Measurements from ENCODE around the gene TFG. TPM values are rescaled to one million over a fixed set of nuclear protein-coding genes. Genes with fewer than 3 reads are reported as not detected.

TFG gene
- total and polyA plus RNA-seq, 10 of the 15 experiments (the other 5 are each of a cell fraction or from before 2014, with no cell fraction given), result 29.3 to 126 (median 57.6) TPM

GRCh38 chr3:100796556-100796955 is 87.3 kb downstream of the TFG start:
- ChIA-PET POLR2A (no interaction called here), CTCF (interaction anchor here (0.6 to 2.8 kb wide), 33 partner anchors 9 to 954 kb away, joined by 3 to 51 read pairs (median 4); no protein-coding TSS in a partner anchor), RAD21 (ENCODE audit: unreplicated experiment) (interaction anchor here (0.6 to 4.2 kb wide), 17 partner anchors 36 to 483 kb away, joined by 3 to 60 read pairs (median 4); no protein-coding TSS in a partner anchor), SMC1A (ENCODE audit: uncharacterized antibody, unreplicated experiment) (interaction anchor here (0.6 to 2.7 kb wide), 35 partner anchors 8 to 965 kb away, joined by 3 to 41 read pairs (median 4); partner anchors contain the start of gene TBC1D23)
- peak overlapping the region; percentile 78 for H2AFZ ChIP-seq (ENCODE audit: control insufficient read depth, low read depth, low read length)
- TF ChIP-seq NR2C2 (IDR thresholded peaks at IDR 0.05; ENCODE audit: borderline replicate concordance, control insufficient read depth, insufficient read length, low read depth), result no peak
- peak; percentile 18; the same call in 1 of the 2 replicates for TF ChIP-seq SMC3 (IDR thresholded peaks at IDR 0.05; ENCODE audit: borderline replicate concordance, low read length)
- peak; percentile 30 to 52 (median 35); a peak in 4 of 6 replicates for TF ChIP-seq CTCF (IDR thresholded peaks at IDR 0.05 in 2 of 3, conservative IDR thresholded peaks at IDR 0.05 in 1 of 3; ENCODE audit: control insufficient read depth in 2 of 3, extremely low read depth in 1 of 3, insufficient read depth in 1 of 3, low read depth in 3 of 3, low read length in 3 of 3)
- TF ChIP-seq GATAD2B (conservative IDR thresholded peaks at IDR 0.05; ENCODE audit: low read depth), result no peak
- TF ChIP-seq PAX8 (IDR thresholded peaks at IDR 0.05), result no peak
- peak; percentile 45; the same call in 1 of the 2 replicates for TF ChIP-seq RAD21 (IDR thresholded peaks at IDR 0.05; ENCODE audit: insufficient read depth, low read depth, low read length)
- no peaks in the 10 kb centered on the region for H3K79me2 ChIP-seq (ENCODE audit: control insufficient read depth, insufficient read depth, low read length)
- in situ Hi-C loops (cut with MboI), result no loop called here
- ATAC-seq, result peak; percentile 76
- WGBS (ENCODE audit: insufficient coverage, insufficient replicate concordance, low lambda C conversion rate, missing lambda C conversion rate), result 14% methylated on average over 2 of the region's 2 CpGs
- H3K4me1 ChIP-seq (ENCODE audit: control insufficient read depth, insufficient read depth, low read length), result no peaks in the 10 kb centered on the region
- H3K9ac ChIP-seq (ENCODE audit: control insufficient read depth, insufficient read depth, low read length), result no peak overlapping the region
- intact Hi-C loops (cut with micrococcal nuclease; ENCODE audit: unreplicated experiment), result loop anchor here (2.0 kb wide), 1 partner anchor 334 kb away; no protein-coding TSS in a partner anchor
- FAIRE-seq, result no peak
- H3K4me3 ChIP-seq, result no peak overlapping the region
- peak; percentile 12 for DNase-seq (ENCODE audit: low read depth, low spot score)
- H3K27me3 ChIP-seq (replicated peaks in 1 of 2; ENCODE audit: control insufficient read depth in 2 of 2, insufficient read depth in 2 of 2, low read length in 1 of 2), result no peaks in the 10 kb centered on the region
- no peaks in the 10 kb centered on the region for H3K9me3 ChIP-seq (replicated peaks; ENCODE audit: control insufficient read depth, insufficient read depth, low read length)
- no peak overlapping the region for H3K27ac ChIP-seq (ENCODE audit: control insufficient read depth, insufficient read depth)
- no peaks in the 10 kb centered on the region for H3K36me3 ChIP-seq (ENCODE audit: control insufficient read depth in 2 of 2, insufficient read depth in 2 of 2, low read length in 1 of 2)
- no peaks in the 10 kb centered on the region for H4K20me1 ChIP-seq (ENCODE audit: control insufficient read depth, insufficient read depth)
- no peak overlapping the region for H3K4me2 ChIP-seq (ENCODE audit: control insufficient read depth, insufficient read depth)
- no TSS peak for BruUV-seq (replicated peaks)
